Measurements from ENCODE around the gene CHAT. TPM values are rescaled to one million over a fixed set of nuclear protein-coding genes. Genes with fewer than 3 reads are reported as not detected.

CHAT gene
- total and polyA plus RNA-seq, 2 donors (not counting 3 experiments of a cell fraction or from before 2014, with no cell fraction given) = not detected

DNA sequence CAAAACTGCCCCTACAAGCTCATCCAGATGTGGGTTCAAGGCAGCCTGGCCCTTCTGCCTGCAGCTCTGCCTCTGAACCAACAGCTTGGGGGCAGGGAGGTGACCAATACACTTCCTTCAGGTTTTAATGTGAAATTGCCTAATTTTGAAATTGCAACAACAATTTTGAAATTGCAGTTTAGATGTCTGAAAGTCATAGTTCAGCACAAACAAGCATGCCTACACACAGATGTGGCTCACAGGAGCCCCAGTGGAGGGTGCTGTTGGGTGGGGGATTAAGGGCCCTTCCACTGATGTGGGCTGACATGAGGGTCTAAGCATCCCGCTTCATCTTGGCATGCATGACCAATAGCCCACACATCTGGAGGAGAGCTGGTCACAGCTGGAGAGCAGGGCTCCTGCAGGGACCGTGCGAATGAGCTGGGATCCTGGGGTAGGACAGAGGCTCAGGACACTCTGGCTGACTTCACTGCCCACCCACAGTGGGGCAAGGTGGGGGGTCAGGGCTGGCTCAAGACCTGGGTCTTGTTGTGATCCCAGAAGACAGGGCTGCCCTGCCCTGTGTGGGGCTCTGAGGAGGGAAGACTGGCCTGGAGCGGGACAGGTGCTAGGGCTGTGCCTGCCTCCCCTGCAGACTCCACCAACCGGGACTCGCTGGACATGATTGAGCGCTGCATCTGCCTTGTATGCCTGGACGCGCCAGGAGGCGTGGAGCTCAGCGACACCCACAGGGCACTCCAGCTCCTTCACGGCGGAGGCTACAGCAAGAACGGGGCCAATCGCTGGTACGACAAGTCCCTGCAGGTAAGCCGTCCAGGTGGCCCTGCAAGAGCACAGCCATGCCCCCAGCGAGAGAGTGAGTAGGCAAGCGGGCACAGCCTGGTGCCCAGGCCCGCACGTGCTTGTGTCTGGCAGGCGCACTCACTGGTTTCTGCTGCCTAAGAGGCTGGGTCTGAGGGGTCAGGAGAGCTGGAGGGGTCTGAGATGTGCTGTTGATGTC is 32.3 kb downstream of the CHAT start:
- TF ChIP-seq POLR2AphosphoS5 (IDR thresholded peaks at IDR 0.05; ENCODE audit: insufficient read depth, low read depth, low read length) (no peak), JUN (IDR thresholded peaks at IDR 0.05; ENCODE audit: borderline replicate concordance, insufficient read depth, insufficient read length, low read depth) (no peak), POLR2A (IDR thresholded peaks at IDR 0.05; ENCODE audit: low read depth, low read length) (no peak), FOS (IDR thresholded peaks at IDR 0.05; ENCODE audit: borderline replicate concordance, insufficient read depth, low read length) (no peak), GATA2 (IDR thresholded peaks at IDR 0.05; ENCODE audit: insufficient read depth, insufficient read length, low read depth, low read length) (no peak)
- no peaks in the 10 kb centered on the region for H3K79me2 ChIP-seq (ENCODE audit: control insufficient read depth, insufficient read depth, low read length)
- no peaks in the 10 kb centered on the region for H3K36me3 ChIP-seq (ENCODE audit: control insufficient read depth in 2 of 2, extremely low read depth in 1 of 2, insufficient read depth in 2 of 2, low read length in 2 of 2)
- H3K27ac ChIP-seq (ENCODE audit: insufficient read depth, low read depth, low read length) = no peak overlapping the region
- peaks cover 0 to 2% of the 10 kb centered on the region in 2 experiments for H3K27me3 ChIP-seq (ENCODE audit: control insufficient read depth in 2 of 2, insufficient read depth in 2 of 2, low read length in 2 of 2)
- dilution Hi-C loops (cut with MboI; ENCODE audit: extremely low pct_ligation_motif_present, low sequenced_read_pairs) = no loop called here
- ChIA-PET POLR2A (no interaction called here), CTCF (no interaction called here)
- no peak overlapping the region for H3K9ac ChIP-seq (replicated peaks; ENCODE audit: extremely low read depth, insufficient read depth, low read length)
- no peak overlapping the region for H2AFZ ChIP-seq (ENCODE audit: low read depth, low read length)
- H3K9me1 ChIP-seq (replicated peaks; ENCODE audit: control insufficient read depth, extremely low read depth, insufficient read depth, low read length) = no peaks in the 10 kb centered on the region
- H3K4me3 ChIP-seq (replicated peaks in 1 of 3; ENCODE audit: insufficient read depth in 1 of 3, low read depth in 1 of 3, low read length in 3 of 3) = no peak overlapping the region
- FAIRE-seq (no peak), DNase-seq (ENCODE audit: low read depth, low spot score) (no peak)
- BruUV-seq (replicated peaks) = no TSS peak
- no peaks in the 10 kb centered on the region for H3K4me1 ChIP-seq (ENCODE audit: control insufficient read depth, extremely low read depth, insufficient read depth, low read length)
- H3K4me2 ChIP-seq (ENCODE audit: insufficient read depth, low read length) = no peak overlapping the region
- intact Hi-C loops (cut with micrococcal nuclease) = no loop called here
- H3K9me3 ChIP-seq (replicated peaks; ENCODE audit: control insufficient read depth, insufficient read depth, low read length) = no peaks in the 10 kb centered on the region
- H4K20me1 ChIP-seq (replicated peaks; ENCODE audit: control insufficient read depth, extremely low read depth, insufficient read depth, low read length) = no peaks in the 10 kb centered on the region

DNA sequence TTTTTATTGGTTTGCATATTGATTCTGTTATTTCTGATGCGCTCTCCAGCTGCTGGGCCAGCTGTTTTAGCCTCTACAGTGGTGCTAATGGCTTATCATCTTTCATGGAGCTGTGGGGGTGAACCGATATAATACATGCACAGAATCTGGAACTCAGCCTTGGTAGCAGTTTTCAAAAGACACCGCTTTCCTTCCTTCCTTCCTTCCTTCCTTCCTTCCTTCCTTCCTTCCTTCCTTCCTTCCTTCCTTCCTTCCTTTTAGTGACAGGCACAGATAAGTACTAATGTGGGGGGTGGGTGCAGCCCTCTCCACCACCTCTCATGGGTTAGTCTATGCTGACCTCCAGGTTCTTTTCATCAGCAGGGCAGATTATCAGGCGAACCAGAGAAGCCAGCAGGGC is 33.7 kb downstream of the CHAT start:
- Histone ChIP-seq H3K79me2 (ENCODE audit: control insufficient read depth, insufficient read depth, low read length) (no peaks in the 10 kb centered on the region), H3K36me3 (ENCODE audit: control insufficient read depth in 2 of 2, extremely low read depth in 1 of 2, insufficient read depth in 2 of 2, low read length in 2 of 2) (no peaks in the 10 kb centered on the region), H4K20me1 (replicated peaks; ENCODE audit: control insufficient read depth, extremely low read depth, insufficient read depth, low read length) (no peaks in the 10 kb centered on the region), H3K9ac (replicated peaks; ENCODE audit: extremely low read depth, insufficient read depth, low read length) (no peak overlapping the region), H3K4me2 (ENCODE audit: insufficient read depth, low read length) (no peak overlapping the region), H3K9me1 (replicated peaks; ENCODE audit: control insufficient read depth, extremely low read depth, insufficient read depth, low read length) (no peaks in the 10 kb centered on the region), H3K4me1 (ENCODE audit: control insufficient read depth, extremely low read depth, insufficient read depth, low read length) (no peaks in the 10 kb centered on the region), H3K27me3 (ENCODE audit: control insufficient read depth in 2 of 2, insufficient read depth in 2 of 2, low read length in 2 of 2) (peaks cover 0 to 2% of the 10 kb centered on the region in 2 experiments), H3K27ac (ENCODE audit: insufficient read depth, low read depth, low read length) (no peak overlapping the region), H3K9me3 (replicated peaks; ENCODE audit: control insufficient read depth, insufficient read depth, low read length) (no peaks in the 10 kb centered on the region), H3K4me3 (replicated peaks in 1 of 3; ENCODE audit: insufficient read depth in 1 of 3, low read depth in 1 of 3, low read length in 3 of 3) (no peak overlapping the region), H2AFZ (ENCODE audit: low read depth, low read length) (no peak overlapping the region)
- TF ChIP-seq GATA2 (IDR thresholded peaks at IDR 0.05; ENCODE audit: insufficient read depth, insufficient read length, low read depth, low read length) (no peak), MYC (IDR thresholded peaks at IDR 0.05; ENCODE audit: low read depth, low read length) (no peak), POLR2A (IDR thresholded peaks at IDR 0.05; ENCODE audit: low read depth, low read length) (no peak), JUN (IDR thresholded peaks at IDR 0.05; ENCODE audit: borderline replicate concordance, insufficient read depth, insufficient read length, low read depth) (no peak), EZH2 (IDR thresholded peaks at IDR 0.05; ENCODE audit: borderline replicate concordance, low read depth, low read length, severe bottlenecking) (no peak)
- TF ChIP-seq, protein P1, sequence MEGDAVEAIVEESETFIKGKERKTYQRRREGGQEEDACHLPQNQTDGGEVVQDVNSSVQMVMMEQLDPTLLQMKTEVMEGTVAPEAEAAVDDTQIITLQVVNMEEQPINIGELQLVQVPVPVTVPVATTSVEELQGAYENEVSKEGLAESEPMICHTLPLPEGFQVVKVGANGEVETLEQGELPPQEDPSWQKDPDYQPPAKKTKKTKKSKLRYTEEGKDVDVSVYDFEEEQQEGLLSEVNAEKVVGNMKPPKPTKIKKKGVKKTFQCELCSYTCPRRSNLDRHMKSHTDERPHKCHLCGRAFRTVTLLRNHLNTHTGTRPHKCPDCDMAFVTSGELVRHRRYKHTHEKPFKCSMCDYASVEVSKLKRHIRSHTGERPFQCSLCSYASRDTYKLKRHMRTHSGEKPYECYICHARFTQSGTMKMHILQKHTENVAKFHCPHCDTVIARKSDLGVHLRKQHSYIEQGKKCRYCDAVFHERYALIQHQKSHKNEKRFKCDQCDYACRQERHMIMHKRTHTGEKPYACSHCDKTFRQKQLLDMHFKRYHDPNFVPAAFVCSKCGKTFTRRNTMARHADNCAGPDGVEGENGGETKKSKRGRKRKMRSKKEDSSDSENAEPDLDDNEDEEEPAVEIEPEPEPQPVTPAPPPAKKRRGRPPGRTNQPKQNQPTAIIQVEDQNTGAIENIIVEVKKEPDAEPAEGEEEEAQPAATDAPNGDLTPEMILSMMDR (IDR thresholded peaks at IDR 0.05; ENCODE audit: extremely low read depth in 1 of 2, insufficient read depth in 1 of 2, low read depth in 1 of 2, low read length in 2 of 2) = no peak
- TF ChIP-seq, protein P2, sequence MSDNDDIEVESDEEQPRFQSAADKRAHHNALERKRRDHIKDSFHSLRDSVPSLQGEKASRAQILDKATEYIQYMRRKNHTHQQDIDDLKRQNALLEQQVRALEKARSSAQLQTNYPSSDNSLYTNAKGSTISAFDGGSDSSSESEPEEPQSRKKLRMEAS (IDR thresholded peaks at IDR 0.05; ENCODE audit: insufficient read depth, insufficient read length) = no peak
- ChIA-PET CTCF (no interaction called here), POLR2A (no interaction called here)
- DNase-seq (ENCODE audit: low read depth, low spot score) (no peak), FAIRE-seq (no peak)
- BruUV-seq (replicated peaks) = no TSS peak
- dilution Hi-C loops (cut with MboI; ENCODE audit: extremely low pct_ligation_motif_present, low sequenced_read_pairs) = no loop called here
- intact Hi-C loops (cut with micrococcal nuclease) = no loop called here
